Nephron progenitor cell (in vitro differentiated cells): Measurements from ENCODE around the gene RNF166.
A peak's percentile ranks its signal among the peaks of the same experiment; 100 is the strongest.

ENCODE experiments used
- DNase-seq: peaks from one replicate; pipeline ENCODE4 v3.0.0; 2021
- H3K27ac Mint-ChIP-seq: 2 replicates; pipeline ENCODE4 v1.8.0; 2021; ENCODE audit warnings: mild to moderate bottlenecking, moderate library complexity, mixed read lengths
- H3K27me3 Mint-ChIP-seq: 2 replicates; pipeline ENCODE4 v1.8.0; 2021; ENCODE audit warnings: mild to moderate bottlenecking, low read depth, mixed read lengths; ENCODE audit not compliant: poor library complexity
- H3K36me3 Mint-ChIP-seq: 2 replicates; pipeline ENCODE4 v1.8.0; 2021; ENCODE audit warnings: low read depth, mixed read lengths
- H3K4me1 Mint-ChIP-seq: 2 replicates; pipeline ENCODE4 v1.8.0; 2021; ENCODE audit warnings: mixed read lengths
- H3K4me3 Mint-ChIP-seq: 2 replicates; pipeline ENCODE4 v1.8.0; 2021; ENCODE audit warnings: mild to moderate bottlenecking, moderate library complexity, mixed read lengths
- H3K9me3 Mint-ChIP-seq: 2 replicates; pipeline ENCODE4 v1.8.0; 2021; ENCODE audit warnings: mild to moderate bottlenecking, moderate library complexity, mixed read lengths
- CTCF ChIP-seq: fragments of 200-600 bp; sonication (generic); IDR thresholded peaks from 2 replicates; pipeline ENCODE4 v1.5.0; 2021; ENCODE audit warnings: antibody characterized with exemption

The RNF166 gene

GRCh38 chr16:88706229-88706964, at the start of gene RNF166, which contains the start of gene CTU2:
Gene RNF166, minus strand, starts transcription at chr16:88706408. Its CDS starts 83 bp downstream, at chr16:88706325.
Gene CTU2, plus strand, starts transcription at chr16:88706503. Its CDS starts 28 bp downstream, at chr16:88706531.
- Mint-ChIP-seq H3K27me3 (peaks cover 7% of the 10 kb centered on the region), H3K9me3 (no peaks in the 10 kb centered on the region), H3K27ac (no peak within 1 kb of the TSS), H3K4me3 (peak within 1 kb of the TSS; percentile 87), H3K36me3 (no peaks in the 10 kb centered on the region), H3K4me1 (peaks cover 30% of the 10 kb centered on the region)
- TF ChIP-seq CTCF: no peak
- DNase-seq: peak; percentile 96

- H3K4me1 Mint-ChIP-seq: peaks cover 18% of the 10 kb centered on the region
- H3K36me3 Mint-ChIP-seq: no peaks in the 10 kb centered on the region
Observed at GRCh38 chr16:88754912-88755744, 48.9 kb upstream of the RNF166 start.

GRCh38 chr16:88754109-88754911, 48.1 kb upstream of the RNF166 start:
- Mint-ChIP-seq H3K9me3 (peaks cover 4% of the 10 kb centered on the region), H3K27ac (no peak overlapping the region), H3K4me3 (no peak overlapping the region), H3K36me3 (no peaks in the 10 kb centered on the region), H3K27me3 (peaks cover 12% of the 10 kb centered on the region), H3K4me1 (peaks cover 12% of the 10 kb centered on the region)
- no peak for TF ChIP-seq CTCF
- no peak for DNase-seq

More at GRCh38 chr16:88754912-88755744, 48.9 kb upstream of the RNF166 start:
- no peak overlapping the region for H3K4me3 Mint-ChIP-seq
- DNase-seq: peak; percentile 56
- no peak overlapping the region for H3K27ac Mint-ChIP-seq
- peaks cover 12% of the 10 kb centered on the region for H3K27me3 Mint-ChIP-seq
- TF ChIP-seq CTCF: peak; percentile 42
- H3K9me3 Mint-ChIP-seq: peaks cover 4% of the 10 kb centered on the region

- H3K27ac Mint-ChIP-seq: no peak overlapping the region
- peaks cover 12% of the 10 kb centered on the region for H3K27me3 Mint-ChIP-seq
- H3K36me3 Mint-ChIP-seq: no peaks in the 10 kb centered on the region
- no peak for TF ChIP-seq CTCF
- peaks cover 1% of the 10 kb centered on the region for H3K9me3 Mint-ChIP-seq
- H3K4me1 Mint-ChIP-seq: peaks cover 5% of the 10 kb centered on the region
- no peak for DNase-seq
- no peak overlapping the region for H3K4me3 Mint-ChIP-seq
Observed at GRCh38 chr16:88753602-88754001, 47.4 kb upstream of the RNF166 start.

GRCh38 chr16:88753191-88753590, 47.0 kb upstream of the RNF166 start:
- no peak for TF ChIP-seq CTCF
- H3K36me3 Mint-ChIP-seq: no peaks in the 10 kb centered on the region
- H3K4me3 Mint-ChIP-seq: no peak overlapping the region
- DNase-seq: no peak
- H3K9me3 Mint-ChIP-seq: no peaks in the 10 kb centered on the region
- H3K4me1 Mint-ChIP-seq: peaks cover 4% of the 10 kb centered on the region
- no peak overlapping the region for H3K27ac Mint-ChIP-seq
- peaks cover 12% of the 10 kb centered on the region for H3K27me3 Mint-ChIP-seq
